Cardiac fibroblast (primary cell): ENCODE data around the gene FEV.

Source experiments
- DNase-seq, 2 donors: peaks; one replicate each; pipeline versions ENCODE4 v3.0.0 to v3.0.0-alpha.2; 2010; ENCODE audit warnings: low read depth in 2 of 2
- H3K4me3 ChIP-seq, 2 donors: replicated peaks in 1 of 2; 1 replicate in 1 of 2; 2 replicates in 1 of 2; pipeline ENCODE4 v1.5.1; 2011; ENCODE audit warnings: low read depth in 2 of 2, low read length in 2 of 2, mild to moderate bottlenecking in 2 of 2, moderate library complexity in 1 of 2
- TF ChIP-seq, protein P1 (sequence below): IDR thresholded peaks from one replicate; pipeline ENCODE4 v1.5.1; 2011; ENCODE audit warnings: low read depth, mild to moderate bottlenecking, low read length, inconsistent platforms

Gene FEV

DNA sequence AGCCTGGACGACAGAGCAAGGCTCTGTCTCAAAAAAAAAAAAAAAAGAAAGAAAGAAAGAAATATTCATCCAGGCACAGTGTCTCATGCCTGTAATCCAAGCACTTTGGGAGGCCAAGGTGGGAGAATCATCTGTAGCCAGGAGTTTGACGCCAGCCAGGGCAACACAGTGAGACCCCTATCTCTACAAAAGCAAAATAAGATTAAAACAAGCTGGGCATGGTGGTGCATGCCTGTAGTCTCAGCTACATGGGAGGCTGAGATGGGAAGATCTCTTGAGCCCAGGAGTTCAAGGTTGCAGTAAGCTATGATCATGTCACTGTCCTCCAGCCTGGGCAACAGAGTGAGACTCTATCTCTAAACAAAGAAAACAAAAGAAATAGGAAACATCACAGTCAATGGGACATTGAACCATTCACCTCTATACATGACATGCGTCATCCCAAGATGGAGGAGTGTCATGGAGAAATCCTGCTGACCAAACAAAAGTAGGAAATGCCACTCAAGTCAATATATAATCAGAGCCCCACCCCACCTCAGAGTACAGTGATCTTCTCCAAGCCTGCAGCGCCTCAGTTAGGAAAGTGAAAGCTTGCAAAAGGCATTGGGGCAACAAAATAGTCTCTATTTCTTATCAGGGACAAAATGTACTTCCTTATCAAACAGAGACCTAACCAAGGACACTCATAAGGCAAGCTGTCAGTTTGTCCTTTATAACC lies 9.8 kb downstream of the FEV start:
- TF ChIP-seq, protein P1, sequence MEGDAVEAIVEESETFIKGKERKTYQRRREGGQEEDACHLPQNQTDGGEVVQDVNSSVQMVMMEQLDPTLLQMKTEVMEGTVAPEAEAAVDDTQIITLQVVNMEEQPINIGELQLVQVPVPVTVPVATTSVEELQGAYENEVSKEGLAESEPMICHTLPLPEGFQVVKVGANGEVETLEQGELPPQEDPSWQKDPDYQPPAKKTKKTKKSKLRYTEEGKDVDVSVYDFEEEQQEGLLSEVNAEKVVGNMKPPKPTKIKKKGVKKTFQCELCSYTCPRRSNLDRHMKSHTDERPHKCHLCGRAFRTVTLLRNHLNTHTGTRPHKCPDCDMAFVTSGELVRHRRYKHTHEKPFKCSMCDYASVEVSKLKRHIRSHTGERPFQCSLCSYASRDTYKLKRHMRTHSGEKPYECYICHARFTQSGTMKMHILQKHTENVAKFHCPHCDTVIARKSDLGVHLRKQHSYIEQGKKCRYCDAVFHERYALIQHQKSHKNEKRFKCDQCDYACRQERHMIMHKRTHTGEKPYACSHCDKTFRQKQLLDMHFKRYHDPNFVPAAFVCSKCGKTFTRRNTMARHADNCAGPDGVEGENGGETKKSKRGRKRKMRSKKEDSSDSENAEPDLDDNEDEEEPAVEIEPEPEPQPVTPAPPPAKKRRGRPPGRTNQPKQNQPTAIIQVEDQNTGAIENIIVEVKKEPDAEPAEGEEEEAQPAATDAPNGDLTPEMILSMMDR: no peak
- H3K4me3 ChIP-seq: no peak overlapping the region
- DNase-seq: no peak

DNA sequence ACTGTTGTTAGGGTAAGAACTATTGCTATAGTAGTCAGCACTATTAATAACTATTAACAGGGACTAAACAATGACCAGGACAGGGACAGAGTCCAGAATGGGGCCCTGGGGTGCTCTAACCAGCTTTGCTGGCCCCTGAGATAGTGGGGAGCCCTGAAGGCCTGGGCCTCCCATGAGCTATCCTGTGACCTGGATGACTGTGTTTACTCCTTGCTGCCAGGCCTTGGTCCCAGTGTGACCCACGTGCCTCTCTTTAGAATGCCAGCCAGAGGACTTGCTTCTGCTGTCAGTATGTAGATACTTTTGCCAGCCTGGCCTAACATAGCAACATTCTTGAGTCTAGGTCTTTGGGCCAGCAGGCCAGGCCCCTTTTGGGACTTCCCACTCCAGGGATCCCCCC lies 14.1 kb downstream of the FEV start:
- TF ChIP-seq, protein P1: no peak
- DNase-seq: no peak
- H3K4me3 ChIP-seq: no peak overlapping the region

DNA sequence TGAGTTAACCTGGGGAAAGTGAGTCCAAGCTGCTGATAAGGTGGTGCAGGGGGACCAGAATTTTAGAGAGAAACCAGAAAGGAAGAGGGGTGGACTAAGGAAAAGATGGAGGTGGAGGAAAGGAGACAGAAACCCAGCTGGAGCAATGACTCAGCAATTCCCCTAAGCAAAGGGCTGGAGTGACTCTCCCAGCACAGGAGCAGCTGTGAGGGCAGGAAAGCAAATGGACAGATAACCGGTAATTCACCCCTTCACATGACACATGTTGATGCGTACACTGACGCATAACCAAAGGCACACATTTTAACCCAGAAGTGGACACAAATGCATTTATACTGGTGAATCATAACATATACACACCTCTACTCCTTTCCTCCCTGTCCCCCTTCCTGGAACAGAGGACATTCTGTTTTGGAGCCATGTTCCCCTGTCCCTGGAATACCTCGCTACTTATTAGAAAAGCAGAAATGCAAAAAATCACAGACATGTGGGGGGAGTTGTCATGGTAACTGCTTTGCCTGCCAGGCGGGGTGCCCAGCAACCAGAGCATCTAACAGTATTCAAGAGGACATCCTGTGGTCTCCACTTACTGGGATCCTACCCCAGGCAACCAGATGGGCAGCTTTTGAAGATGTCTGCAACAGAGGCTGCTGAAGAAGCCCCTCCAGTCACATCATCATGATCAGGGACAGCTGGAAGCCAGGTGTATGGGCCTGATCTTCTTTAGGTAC lies 20.8 kb downstream of the FEV start:
- TF ChIP-seq, protein P1: no peak
- H3K4me3 ChIP-seq: peak overlapping the region in 1 of 2 donors; percentile 35
- peak; percentile 80 to 95 for DNase-seq

DNA sequence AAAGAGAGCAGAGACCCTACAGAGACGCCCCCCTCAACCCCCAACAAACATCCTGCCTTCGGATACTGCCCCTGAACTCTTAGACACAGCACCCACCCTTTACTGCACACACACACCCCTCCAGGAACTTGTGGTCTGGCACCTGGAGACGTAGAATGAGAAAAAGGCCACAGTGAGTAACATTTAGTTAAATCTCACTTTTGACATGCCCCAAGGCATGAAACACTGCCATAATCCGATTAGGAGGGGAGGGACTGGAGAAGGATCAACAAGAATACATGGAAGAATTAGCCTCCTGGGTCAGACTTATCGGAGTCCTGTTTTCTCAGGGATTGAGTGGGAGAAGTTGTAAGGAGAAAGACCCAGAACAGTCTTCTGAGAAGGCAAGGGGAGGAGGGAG lies 21.4 kb downstream of the FEV start:
- DNase-seq: peak in 1 of 2 donors; percentile 33
- H3K4me3 ChIP-seq: peak overlapping the region in 1 of 2 donors; percentile 35
- TF ChIP-seq, protein P1: no peak

DNA sequence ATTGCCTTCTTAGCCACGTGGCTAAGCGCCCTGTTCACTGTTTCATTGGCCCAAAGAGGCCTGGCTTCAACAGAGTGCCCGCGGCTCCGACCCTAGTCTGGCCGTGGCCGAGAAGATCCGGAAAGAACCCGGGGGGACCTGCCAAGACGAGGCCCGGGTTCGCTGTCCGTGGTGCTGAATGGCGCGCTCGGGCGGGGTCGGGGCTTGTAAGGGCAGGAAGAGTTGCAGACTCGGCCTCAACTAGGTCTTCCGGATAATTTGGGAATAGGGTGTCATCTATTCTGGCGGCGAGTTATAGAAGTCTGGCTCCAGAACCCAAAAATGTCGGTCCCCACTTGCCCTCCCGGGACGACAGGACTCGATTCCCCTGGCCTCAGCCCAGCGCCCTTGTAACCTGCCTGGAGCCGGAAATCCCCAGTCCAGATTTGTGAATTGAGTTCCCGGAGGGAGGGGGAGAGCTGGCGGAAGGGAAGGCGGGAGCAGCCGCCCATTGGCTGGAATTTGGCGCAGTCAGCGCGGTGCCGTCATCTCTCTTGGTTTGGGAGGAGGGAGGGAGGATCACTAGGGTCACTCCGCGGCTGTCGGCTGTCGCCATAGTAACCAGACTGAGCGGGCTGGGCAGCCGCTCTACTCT lies 22.0 kb downstream of the FEV start:
- H3K4me3 ChIP-seq: peak overlapping the region; percentile 22 to 36
- TF ChIP-seq, protein P1: no peak
- DNase-seq: peak; percentile 75 to 88

DNA sequence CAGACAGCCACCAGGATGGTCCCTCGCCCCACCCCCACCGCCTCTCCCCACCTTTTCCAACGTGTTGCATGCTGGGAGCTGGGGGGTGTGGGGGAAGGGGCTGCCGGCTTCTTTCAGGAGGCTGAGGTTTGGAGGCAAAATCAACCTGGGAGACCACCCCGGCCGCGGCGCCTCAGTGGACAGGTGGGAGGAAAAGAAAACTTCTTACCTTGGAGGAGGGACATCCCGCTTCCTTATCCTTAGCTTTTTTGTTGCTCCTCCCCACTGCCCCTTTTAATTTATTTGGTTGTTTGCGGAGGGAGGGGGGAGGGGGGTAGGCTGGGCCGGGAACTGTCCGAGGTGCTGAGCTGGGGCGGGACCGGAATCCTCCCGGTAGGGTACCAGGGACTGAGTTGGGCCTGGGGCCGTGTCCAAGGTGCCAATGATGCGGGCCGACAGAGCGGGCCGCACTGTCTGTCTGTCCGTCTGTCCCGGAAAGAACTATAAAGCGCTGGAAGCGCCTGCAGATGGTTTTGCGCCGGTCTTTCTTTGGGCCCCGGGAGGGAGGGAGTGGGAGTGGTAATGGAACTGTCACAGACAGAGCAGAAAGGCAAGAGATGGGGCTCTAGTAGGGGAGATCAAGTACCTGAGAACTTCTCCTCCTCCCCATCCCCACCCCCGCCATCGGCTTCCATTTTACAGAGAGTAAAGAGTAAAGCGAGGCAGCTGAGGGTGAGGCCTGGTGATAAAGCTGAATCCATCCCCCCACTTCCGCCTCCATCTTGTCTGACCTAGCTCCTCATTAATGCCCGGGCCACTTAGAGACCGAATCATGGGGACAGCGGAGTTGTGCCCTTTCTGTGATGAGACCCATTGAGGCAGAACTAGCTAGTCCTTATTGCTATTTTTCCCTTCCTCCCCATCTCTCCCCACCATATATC lies 23.1 kb downstream of the FEV start:
- H3K4me3 ChIP-seq: no peak overlapping the region
- DNase-seq: no peak
- TF ChIP-seq, protein P1: no peak
